ENCODE measurements around the gene NHEJ1.

Gene NHEJ1

DNA sequence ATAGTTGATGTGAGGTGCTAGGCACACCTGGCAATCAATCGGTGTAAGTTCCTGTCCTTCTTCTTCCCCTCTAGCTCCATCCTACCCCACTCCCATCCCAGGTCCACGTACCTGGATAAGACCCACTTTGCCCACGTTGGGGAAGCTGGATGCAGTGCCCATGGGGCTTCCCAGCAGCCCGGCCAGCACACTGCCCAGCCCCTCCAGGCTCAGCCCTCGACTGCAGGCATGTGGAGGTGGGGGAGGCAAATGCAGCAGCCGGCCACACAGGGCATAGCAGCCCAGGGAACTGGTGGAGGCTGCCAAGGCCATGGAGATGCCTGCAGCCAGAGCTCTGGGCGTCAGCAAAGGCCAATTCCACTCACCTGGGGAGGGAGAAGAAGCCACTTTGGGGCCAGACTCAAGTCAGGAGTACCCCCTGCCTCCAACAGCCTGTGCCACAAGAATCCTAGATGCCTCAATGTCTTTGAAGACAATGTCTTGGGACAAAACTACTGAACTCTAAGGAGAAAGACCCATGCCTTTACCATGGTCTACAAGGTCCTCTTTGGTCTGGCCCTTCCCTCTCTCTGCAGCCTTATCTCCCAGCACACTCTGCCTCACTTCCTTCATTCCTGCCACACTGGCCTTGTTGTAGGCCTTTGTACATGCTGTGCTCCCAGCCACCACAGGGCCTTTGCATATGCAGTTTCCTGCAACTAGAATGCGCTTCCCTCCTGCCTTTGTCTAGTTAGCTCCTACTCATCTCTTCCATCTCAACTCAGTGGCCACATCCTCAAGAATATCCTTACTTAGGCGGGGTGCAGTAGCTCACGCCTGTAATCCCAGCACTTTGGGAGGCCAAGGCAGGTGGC lies 4.7 kb upstream of the NHEJ1 start:
- DNase-seq: no peak

DNA sequence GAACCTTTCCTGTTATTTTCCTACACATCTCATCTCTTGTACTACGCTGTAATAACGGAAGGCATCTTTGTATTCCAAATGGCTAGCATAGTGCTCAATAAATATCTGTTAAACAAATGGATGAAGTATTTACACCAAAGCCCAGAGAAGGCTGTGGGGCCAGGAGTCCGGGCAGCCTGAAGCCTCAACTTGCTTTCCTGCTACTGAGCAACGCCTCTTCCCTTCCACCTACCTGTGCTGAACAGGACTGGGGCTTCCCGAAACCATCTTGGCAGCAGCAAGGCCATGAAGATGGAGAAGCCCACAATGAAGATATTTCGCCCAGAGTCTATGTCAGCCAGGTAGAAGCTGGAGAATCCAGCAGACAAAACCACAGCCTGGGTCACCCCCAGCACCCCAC lies 2.5 kb upstream of the NHEJ1 start:
- no peak for DNase-seq

DNA sequence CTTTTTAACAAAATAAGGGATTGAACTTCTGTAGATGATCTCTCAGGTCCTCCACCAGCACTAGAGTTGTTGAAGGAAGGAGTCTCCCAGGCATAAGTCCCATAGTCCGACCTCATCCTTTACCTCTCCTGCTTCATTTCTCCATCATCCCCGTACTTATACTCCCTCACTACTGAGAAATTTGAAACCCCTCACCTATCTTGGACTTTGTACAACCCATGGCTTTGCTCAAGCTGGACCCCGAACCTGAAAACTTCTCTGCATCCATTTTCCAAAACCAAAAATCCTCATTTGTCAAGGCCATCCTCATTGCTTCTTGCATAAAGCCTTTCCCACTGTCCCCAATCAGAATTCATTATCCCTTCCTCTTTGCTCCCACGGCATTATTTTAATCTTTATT lies 482 bp upstream of the NHEJ1 start:
- DNase-seq: no peak

DNA sequence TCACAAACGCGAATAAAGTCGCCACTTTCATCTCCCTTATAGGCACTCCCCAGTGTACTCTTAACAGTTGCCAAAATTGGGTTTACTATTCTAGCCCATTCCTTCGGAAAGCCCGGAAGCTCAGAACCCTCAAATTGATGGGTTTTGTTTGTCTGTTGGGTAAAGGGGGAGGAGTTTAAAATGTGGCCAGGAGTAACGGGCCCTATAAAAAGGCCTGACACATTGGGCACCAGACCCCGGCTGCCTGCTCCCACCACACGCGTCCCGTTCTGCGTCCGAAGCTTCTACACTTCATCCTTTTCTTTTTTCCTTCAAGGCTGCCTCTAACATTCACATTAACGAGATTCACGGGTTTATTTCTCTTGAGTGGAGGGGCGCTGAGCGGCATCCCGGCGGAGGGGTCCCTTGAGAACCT lies 837 bp downstream of the NHEJ1 start:
- peak; percentile 44 for DNase-seq

DNA sequence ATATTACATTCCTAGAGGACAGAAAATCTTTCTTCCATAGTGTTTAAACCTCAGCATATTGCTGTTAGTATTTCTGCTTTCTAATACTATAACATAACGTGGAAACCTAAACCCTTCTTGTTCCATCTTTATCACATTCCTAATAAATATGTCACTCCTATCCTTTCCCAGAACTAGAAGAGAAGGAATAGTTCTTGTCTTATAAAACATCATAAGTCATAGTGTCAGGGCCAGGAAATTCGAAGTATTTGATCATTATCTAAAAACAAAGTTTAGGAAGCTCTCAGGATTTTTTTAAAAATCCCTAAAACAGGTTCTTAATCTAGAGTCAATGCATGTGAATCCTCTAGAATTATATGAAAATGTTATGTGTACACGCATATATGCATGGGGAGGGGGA lies 2.0 kb downstream of the NHEJ1 start:
- DNase-seq: no peak

DNA sequence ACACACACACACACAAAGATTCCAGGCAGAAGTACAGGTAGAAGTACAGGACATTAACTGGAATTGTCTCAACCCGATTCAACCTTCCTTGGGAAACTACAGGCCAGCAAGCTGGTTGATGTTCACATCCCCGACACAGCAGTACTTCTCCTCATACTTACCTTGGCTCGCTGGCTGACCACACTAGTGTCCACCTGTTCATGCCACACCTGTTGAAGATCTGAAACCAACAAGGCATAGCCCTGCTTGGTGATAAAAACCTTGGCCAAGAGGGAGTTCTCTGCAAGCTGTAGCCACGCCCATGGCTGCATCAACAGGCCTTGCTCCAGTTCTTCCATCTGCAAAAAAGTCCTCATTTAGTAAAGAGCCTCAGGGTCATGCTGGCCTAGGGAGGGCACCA lies 2.6 kb downstream of the NHEJ1 start:
- no peak for DNase-seq

DNA sequence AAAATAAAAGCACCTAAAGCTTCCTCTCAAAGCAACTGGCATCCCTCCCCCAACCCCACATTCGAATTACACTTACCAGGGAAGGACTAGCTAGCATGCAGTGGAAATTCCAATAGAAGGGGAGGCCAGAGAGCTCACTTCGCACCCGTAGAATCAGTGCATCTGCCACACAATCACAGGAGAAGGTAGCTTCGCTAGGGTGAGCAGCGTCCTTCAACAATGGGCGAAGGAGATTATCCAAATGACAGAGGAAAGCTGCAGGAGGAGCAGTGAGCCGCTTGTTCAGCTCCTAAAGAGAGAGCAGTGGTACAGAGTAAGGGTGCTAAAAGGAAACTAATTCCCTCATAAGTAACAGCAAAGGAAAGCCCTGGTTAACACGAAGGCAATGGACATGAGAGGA lies 3.2 kb downstream of the NHEJ1 start:
- DNase-seq: no peak

DNA sequence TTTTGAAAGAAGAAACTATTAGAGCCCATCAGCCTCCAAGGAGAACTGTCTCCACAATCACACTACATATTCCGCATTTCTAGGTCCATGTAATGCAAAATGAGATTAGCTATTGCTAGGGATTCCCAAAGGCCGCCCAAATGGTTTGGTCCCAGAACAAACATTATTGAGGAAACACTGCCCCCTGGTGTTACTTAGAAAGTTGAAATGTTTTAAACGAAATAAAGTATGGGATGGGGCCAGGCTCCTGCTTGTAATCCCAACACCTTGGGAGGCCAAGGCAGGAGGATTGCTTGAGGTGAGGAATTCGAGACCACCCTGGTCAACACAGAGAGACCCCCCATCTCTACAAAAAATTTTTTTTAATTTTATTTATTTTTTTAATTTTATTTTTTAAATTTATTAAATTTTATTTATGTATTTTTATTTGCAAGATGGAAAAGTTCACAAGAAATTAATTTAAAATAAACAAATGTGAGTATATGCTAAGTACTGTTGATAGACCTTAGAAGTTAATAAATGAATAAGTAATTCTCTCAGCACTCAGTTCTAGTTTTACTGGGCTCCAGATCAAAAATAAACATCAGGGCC lies 5.5 kb downstream of the NHEJ1 start:
- DNase-seq: peak; percentile 72

DNA sequence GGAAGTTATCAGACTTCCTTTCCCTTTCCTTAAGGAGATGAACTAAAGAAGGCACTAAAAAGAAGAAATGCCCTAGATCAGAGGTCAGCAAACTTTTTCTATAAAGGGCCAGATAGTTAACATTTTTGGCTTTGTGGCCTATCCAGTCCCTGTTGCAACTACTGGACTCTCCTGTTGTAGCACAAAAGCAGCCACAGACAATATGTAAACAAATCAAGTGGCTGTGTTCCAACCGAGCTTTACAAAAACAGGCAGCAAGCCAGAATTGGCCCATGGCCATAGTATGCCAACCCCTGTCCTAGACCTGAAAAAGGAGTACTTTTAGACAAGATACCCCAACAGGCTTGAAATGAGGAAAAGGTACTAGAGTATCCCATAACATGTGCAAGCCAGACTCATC lies 10.9 kb downstream of the NHEJ1 start:
- DNase-seq: peak; percentile 78

DNA sequence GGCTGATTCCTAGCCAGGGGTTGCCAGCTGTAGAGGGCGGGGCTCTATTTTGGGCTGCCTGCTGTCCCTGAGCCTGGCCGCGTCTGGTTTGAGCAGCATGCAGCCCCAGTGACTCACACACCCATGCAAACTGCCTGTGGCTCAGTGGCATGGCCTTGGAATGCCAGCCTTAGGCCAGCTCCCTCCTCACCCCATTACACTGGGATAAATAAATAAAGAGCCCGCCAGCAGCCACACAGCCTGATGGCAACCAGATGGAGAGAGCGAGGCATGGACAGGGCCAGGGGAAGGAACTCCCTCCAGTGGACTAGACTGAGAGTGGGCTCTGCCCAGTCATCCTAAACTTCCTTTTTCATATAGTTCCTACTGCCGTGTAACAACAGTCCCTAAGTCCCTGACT lies 18.3 kb downstream of the NHEJ1 start:
- DNase-seq: no peak

DNA sequence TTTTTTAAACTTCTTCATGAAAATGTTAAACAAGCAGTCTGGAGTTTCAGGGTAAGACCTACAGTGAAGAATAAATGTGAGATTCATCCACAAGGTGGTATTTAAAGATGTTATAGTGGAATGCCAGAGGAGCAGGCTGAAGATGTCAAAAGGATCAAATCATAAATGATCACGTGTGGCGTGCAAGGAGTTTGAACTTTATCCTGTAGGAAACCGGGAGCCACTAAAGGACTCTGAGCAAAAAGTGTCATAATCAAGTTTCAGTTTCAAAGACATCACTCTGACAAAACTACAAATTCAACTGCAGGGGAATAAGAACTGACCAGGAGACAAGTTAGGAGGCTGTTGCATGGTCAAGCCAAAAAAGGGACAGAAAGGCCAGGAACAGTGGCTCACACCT lies 19.9 kb downstream of the NHEJ1 start:
- no peak for DNase-seq

DNA sequence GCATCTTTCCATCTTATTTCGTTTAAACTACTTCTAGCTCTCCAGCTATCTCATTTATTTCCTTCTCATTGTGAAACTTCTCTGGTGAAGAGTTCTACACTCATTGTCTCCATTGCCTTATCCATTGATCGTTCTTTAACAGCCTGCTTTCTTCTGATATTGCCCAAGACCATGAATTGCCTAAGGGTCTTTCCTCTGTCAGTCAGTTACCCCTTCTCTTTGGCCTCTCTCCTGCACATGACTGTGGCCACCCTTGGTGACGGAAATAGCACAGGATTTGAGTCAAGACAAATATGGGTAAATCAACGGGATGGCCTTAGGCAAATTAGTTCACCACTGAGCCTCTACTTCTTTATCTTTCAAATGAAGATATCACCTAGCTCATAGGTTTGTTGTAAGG lies 26.6 kb downstream of the NHEJ1 start:
- no peak for DNase-seq

DNA sequence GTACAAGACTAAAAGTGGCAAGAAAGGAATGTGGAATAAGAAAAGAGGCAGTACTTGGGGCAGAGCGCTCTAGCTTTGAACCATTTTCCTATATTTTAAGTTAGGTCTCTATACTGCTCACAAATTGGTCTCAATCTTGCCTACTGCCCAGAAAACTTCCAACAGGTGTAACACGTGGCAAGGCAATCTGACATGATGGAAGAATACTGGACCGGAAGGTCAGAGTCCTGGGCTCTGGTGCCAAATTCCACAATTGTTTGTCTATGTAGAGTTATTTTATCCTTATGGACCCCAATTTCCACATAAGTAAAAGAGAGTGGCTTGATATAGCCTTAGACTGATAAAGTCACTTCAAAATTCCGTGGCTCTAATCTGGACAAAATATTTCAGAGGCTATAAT lies 28.9 kb downstream of the NHEJ1 start:
- no peak for DNase-seq

DNA sequence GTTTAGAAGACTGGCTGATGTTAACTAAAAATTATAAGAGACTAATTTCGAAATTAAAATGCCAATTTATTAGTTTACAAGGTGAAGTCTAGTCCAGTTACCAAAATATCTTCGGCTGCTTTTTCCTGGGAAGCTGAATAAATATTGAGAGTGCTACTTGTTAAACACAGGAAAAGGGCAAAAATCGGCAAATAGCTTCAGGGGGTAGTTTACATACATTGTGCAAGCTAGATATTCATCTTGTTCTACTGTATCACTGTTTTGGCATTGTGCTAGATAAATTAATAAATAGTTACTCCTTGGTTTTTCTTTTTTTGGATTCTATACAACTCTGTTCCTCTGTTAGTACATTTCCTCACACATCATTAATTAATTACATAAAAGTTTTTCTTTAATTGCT lies 29.3 kb downstream of the NHEJ1 start:
- no peak for DNase-seq

DNA sequence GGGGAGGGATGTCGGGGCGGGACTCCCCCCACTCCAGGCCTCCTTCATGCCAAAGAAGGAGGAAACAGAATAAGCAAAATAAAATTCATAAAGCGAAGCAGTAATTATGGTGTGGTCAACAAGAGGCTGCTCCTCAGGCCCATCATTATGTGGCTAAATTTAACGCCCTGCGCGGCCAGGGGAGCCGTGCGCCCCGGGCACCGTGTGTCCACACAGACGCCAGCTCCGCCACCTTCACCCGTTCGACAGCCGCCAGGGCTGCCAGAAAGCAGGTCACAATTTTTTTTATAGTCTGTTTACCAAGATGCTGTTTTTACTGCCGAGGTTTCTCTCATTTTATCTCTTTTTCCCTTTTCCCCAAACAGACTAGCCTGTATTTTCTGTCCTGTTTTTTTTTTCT lies 31.0 kb downstream of the NHEJ1 start:
- DNase-seq: no peak

DNA sequence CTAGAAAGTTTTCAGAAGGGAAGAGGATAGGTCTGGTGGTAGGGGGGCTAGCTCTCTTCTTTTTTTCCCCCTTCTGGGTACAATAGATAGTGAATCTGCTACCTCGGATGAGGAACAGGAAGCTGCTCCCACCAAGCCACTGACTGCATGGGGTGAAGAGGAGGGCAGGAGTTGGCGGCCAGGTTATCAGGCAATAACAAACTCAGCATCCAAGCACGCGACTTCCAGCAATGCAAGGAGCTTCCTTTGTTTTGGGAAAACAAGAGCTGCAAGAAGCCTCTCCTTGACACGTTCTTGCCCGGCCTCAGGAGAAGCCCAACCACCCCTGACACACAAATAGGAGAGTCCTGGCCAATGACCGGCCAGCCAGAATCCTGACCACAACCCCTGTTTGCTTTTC lies 32.2 kb downstream of the NHEJ1 start:
- no peak for DNase-seq

DNA sequence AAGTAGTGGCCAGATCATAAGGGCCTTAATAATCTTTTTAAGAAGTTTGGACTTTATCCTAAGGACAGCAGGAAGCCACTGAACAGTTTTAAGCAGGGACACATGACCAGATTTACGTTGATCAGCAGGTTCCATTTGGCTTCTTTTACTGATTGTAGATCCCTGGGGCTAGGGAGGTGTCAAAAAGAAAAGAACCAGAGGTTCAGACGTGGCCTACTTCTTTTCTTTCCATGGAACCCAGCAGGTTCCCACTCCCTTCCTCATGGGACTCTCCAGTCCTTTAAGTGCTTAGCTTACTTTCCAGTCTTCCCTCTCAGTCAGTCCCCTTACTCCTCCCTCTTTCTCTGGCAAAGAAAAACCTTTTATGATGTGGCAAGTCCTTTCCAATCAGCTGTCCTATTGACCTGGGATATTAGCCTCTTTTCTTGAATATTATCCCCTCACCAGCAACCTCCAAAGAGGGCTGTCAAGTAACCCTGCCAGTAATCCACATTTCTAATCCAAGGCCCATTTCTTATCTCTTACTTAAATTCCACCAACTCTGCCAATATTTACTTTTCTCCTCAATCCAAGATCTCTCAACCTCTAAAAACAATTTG lies 33.5 kb downstream of the NHEJ1 start:
- DNase-seq: no peak

DNA sequence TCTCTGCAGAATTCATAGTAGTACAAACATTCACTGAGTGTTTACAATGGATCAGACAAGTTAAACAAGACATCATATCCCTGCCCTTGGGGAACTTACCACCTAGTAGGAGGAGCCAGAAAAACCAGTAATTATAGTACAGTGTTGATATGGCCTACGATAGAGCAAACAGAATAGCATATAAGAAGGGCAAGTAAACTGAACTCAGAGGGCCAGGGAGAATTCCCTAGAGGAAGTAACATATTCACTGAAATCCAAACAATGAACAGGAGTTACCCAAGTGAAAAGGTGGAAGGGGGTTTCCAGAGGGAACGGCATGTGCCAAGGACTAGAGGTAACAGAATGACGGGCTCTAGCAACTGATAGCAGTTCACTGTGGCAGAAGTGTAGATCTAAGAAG lies 34.1 kb downstream of the NHEJ1 start:
- DNase-seq: no peak

DNA sequence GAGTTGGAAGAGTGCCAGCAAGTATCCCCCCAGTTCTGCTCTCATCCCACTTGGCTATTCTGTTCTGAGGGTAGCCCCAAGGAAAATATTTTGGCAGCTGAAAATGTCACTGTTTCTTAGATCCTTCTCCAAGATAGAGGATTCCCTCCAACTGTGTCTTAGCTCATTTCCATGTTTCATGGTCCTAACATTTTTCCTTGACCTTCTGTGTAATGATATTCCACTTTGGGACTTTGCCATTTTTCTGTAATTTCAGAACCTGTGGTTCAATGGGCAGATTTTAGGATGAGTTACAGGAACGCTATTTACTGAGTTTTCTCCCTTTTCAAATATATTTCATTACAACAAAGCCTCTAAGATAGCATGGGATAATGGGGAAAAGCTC lies 34.7 kb downstream of the NHEJ1 start:
- DNase-seq: no peak

DNA sequence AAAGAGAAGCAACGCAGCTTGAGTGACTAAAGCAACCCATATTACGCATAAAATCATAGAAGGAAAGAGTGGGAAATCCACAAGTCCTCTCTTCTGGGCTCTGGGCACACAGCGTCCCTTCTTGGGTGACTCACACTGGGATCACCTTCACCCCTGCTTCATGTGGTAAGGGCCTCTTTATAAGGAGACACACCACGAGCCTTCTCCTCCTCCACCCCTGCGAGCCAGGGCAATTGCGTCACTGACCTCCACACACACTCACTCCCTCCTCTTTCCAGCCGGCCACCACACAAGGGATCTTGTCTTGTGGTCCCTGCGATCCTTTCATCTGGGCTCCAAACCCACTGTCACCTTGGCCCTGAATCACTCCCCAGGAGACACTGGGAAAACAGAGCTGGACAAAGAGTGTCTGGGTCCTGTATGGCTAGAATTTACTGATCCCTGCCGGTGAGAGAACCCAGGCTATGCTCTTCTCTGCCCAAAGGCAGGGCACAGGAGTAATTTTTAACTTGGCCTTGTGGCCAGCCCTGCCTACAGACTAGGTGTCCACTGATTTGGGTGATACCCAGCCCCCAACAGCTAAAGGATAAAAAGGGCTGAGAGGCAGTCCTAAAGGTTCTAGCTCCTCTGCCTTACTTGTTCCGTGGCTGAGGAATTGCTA lies 35.3 kb downstream of the NHEJ1 start:
- no peak for DNase-seq

DNA sequence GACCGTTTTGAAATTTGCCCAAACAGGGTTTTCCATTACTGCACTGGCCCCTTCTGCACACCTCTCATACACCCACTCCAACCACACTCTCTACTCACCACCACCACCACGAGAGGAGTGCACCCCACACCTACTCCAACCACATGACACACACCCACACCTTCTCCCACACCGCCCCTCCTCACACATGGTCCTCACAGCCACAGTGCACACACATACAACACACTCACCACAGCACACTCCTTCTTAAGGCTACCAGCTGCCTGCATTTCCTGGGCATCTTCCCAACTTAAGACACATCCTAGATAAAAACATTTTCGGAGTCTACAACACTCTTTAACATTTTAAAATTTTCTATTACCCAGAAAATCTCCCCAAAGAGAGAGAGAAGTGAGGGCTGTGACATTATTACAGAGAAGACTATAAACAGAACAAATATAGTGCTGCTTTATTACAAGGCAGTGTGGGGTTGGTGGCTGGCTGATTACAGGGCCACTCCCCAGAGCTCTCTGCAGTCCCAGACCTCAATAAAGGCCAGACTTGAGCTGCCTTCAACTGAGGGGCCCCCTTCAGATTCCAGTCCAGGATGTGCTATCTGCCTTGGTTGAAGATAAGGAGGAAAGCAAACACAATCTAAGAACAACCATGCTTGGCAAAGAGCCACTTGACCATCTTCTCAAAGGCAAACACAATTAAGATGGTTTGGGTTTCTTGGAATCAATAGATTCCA lies 36.1 kb downstream of the NHEJ1 start:
- DNase-seq: no peak

DNA sequence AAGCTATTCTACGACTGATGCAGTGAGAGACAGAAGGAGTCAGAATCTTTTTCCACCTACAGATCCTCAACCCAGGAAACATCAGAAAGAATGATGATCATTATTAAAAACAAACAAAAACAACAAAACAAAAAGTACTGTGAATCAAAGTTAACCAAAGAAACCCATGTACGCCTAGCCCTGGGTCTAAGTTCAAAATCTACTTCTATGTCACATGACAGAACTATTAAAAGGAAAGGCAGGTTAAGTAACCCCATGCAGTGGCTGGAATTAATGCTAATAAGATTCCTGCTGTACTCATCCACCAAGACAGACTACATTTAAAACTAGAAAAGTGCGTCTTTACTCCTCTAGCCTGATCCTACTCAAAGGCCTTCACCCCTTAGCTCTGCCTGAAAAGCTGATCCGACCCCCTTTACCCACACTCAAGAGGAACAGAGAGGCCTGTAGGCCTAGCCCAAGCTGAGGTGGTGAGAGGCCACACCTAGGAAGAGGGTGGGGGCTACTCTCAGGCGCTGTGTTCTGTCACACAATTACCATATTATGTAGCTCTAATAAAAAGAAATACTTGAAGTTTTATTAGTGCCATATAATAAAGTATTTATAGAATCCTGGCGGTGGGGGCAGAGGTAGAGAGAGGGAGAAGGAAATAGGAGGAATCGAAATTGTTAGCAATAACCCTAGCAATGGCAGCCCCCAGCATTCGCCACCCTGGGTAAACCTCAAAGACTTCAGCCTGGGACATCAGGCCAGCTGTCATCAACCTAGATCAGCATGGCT lies 37.1 kb downstream of the NHEJ1 start:
- DNase-seq: no peak
